HL-60 (cell line): ENCODE measurements around the gene UBR4.

ENCODE experiments used
- CTCF ChIP-seq: IDR thresholded peaks from one replicate; pipeline ENCODE4 v1.5.1; 2011; ENCODE audit warnings: low read length, control low read depth, inconsistent platforms; ENCODE audit not compliant: insufficient read depth
- GABPA ChIP-seq: IDR thresholded peaks from 2 replicates; pipeline ENCODE4 v1.6.1; 2012; ENCODE audit warnings: low read depth
- REST ChIP-seq: IDR thresholded peaks from 2 replicates; pipeline ENCODE4 v1.6.1; 2012; ENCODE audit warnings: low read depth; ENCODE audit not compliant: insufficient replicate concordance
- SPI1 ChIP-seq: IDR thresholded peaks from 2 replicates; pipeline ENCODE4 v1.6.1; 2012; ENCODE audit warnings: low read depth, mild to moderate bottlenecking, borderline replicate concordance

GRCh38 chr1:19239876-19240275, 29.8 kb upstream of the UBR4 start:
- TF ChIP-seq GABPA = no peak
- TF ChIP-seq SPI1 = no peak
- no peak for TF ChIP-seq CTCF
- no peak for TF ChIP-seq REST
